Measurements from ENCODE around the gene RAMP1.

RAMP1 gene

GRCh38 chr2:237859533-237860272 is at the start of gene RAMP1:
RAMP1 (plus strand) TSS chr2:237859623; CDS start chr2:237859676, 53 bp downstream.
- Histone ChIP-seq H3K4me1 (ENCODE audit: control insufficient read depth, insufficient read depth, low read length, unreplicated experiment) (peaks cover 3% of the 10 kb centered on the region), H3K27me3 (ENCODE audit: insufficient read depth, low read length) (peaks cover 13% of the 10 kb centered on the region), H3K79me2 (ENCODE audit: control insufficient read depth, insufficient read depth, low read length, unreplicated experiment) (no peaks in the 10 kb centered on the region), H3K36me3 (ENCODE audit: insufficient read depth, low read length) (no peaks in the 10 kb centered on the region), H3K27ac (ENCODE audit: low read depth, low read length) (no peak within 1 kb of the TSS), H3K4me3 (ENCODE audit: low read depth, low read length) (peak within 1 kb of the TSS; percentile 73), H2AFZ (ENCODE audit: low read length, unreplicated experiment) (peak within 1 kb of the TSS; percentile 50)

- Histone ChIP-seq H3K36me3 (ENCODE audit: insufficient read depth, low read length) (no peaks in the 10 kb centered on the region), H3K27ac (ENCODE audit: low read depth, low read length) (no peak overlapping the region), H3K4me3 (ENCODE audit: low read depth, low read length) (no peak overlapping the region), H3K27me3 (ENCODE audit: insufficient read depth, low read length) (peaks cover 23% of the 10 kb centered on the region), H3K4me1 (ENCODE audit: control insufficient read depth, insufficient read depth, low read length, unreplicated experiment) (peaks cover 10% of the 10 kb centered on the region), H3K79me2 (ENCODE audit: control insufficient read depth, insufficient read depth, low read length, unreplicated experiment) (no peaks in the 10 kb centered on the region), H2AFZ (ENCODE audit: low read length, unreplicated experiment) (no peak overlapping the region)
Observed at GRCh38 chr2:237815637-237816036, 43.8 kb upstream of the RAMP1 start.

- Histone ChIP-seq H3K36me3 (ENCODE audit: insufficient read depth, low read length) (no peaks in the 10 kb centered on the region), H3K4me3 (ENCODE audit: low read depth, low read length) (no peak overlapping the region), H3K27me3 (ENCODE audit: insufficient read depth, low read length) (peaks cover 18% of the 10 kb centered on the region), H3K4me1 (ENCODE audit: control insufficient read depth, insufficient read depth, low read length, unreplicated experiment) (peaks cover 10% of the 10 kb centered on the region), H3K27ac (ENCODE audit: low read depth, low read length) (no peak overlapping the region), H3K79me2 (ENCODE audit: control insufficient read depth, insufficient read depth, low read length, unreplicated experiment) (no peaks in the 10 kb centered on the region), H2AFZ (ENCODE audit: low read length, unreplicated experiment) (no peak overlapping the region)
Observed at GRCh38 chr2:237816531-237816930, 42.9 kb upstream of the RAMP1 start.

GRCh38 chr2:237818066-237818473 is 41.4 kb upstream of the RAMP1 start:
- Histone ChIP-seq H3K27me3 (ENCODE audit: insufficient read depth, low read length) (peaks cover 5% of the 10 kb centered on the region), H3K4me3 (ENCODE audit: low read depth, low read length) (0 out of 2 replicates have a peak overlapping the region, but pooled peaks have one; percentile 3), H3K27ac (ENCODE audit: low read depth, low read length) (no peak overlapping the region; the same call in 1 of the 2 replicates), H3K79me2 (ENCODE audit: control insufficient read depth, insufficient read depth, low read length, unreplicated experiment) (no peaks in the 10 kb centered on the region), H2AFZ (ENCODE audit: low read length, unreplicated experiment) (no peak overlapping the region), H3K36me3 (ENCODE audit: insufficient read depth, low read length) (no peaks in the 10 kb centered on the region), H3K4me1 (ENCODE audit: control insufficient read depth, insufficient read depth, low read length, unreplicated experiment) (peaks cover 10% of the 10 kb centered on the region)

GRCh38 chr2:237819231-237819630 is 40.2 kb upstream of the RAMP1 start:
- no peaks in the 10 kb centered on the region for H3K36me3 ChIP-seq (ENCODE audit: insufficient read depth, low read length)
- no peak overlapping the region for H3K4me3 ChIP-seq (ENCODE audit: low read depth, low read length)
- peaks cover 10% of the 10 kb centered on the region for H3K4me1 ChIP-seq (ENCODE audit: control insufficient read depth, insufficient read depth, low read length, unreplicated experiment)
- H2AFZ ChIP-seq (ENCODE audit: low read length, unreplicated experiment): no peak overlapping the region
- H3K27ac ChIP-seq (ENCODE audit: low read depth, low read length): no peak overlapping the region
- no peaks in the 10 kb centered on the region for H3K27me3 ChIP-seq (ENCODE audit: insufficient read depth, low read length)
- no peaks in the 10 kb centered on the region for H3K79me2 ChIP-seq (ENCODE audit: control insufficient read depth, insufficient read depth, low read length, unreplicated experiment)

- no peak overlapping the region for H3K4me3 ChIP-seq (ENCODE audit: low read depth, low read length)
- H3K27me3 ChIP-seq (ENCODE audit: insufficient read depth, low read length): no peaks in the 10 kb centered on the region
- H3K79me2 ChIP-seq (ENCODE audit: control insufficient read depth, insufficient read depth, low read length, unreplicated experiment): no peaks in the 10 kb centered on the region
- H2AFZ ChIP-seq (ENCODE audit: low read length, unreplicated experiment): no peak overlapping the region
- H3K4me1 ChIP-seq (ENCODE audit: control insufficient read depth, insufficient read depth, low read length, unreplicated experiment): peaks cover 10% of the 10 kb centered on the region
- H3K27ac ChIP-seq (ENCODE audit: low read depth, low read length): no peak overlapping the region
- H3K36me3 ChIP-seq (ENCODE audit: insufficient read depth, low read length): no peaks in the 10 kb centered on the region
Observed at GRCh38 chr2:237820421-237820820, 39.0 kb upstream of the RAMP1 start.

GRCh38 chr2:237823544-237823943 is 35.9 kb upstream of the RAMP1 start:
- Histone ChIP-seq H3K79me2 (ENCODE audit: control insufficient read depth, insufficient read depth, low read length, unreplicated experiment) (no peaks in the 10 kb centered on the region), H3K27ac (ENCODE audit: low read depth, low read length) (no peak overlapping the region), H3K4me3 (ENCODE audit: low read depth, low read length) (no peak overlapping the region), H3K36me3 (ENCODE audit: insufficient read depth, low read length) (no peaks in the 10 kb centered on the region), H3K4me1 (ENCODE audit: control insufficient read depth, insufficient read depth, low read length, unreplicated experiment) (no peaks in the 10 kb centered on the region), H3K27me3 (ENCODE audit: insufficient read depth, low read length) (no peaks in the 10 kb centered on the region), H2AFZ (ENCODE audit: low read length, unreplicated experiment) (no peak overlapping the region)

GRCh38 chr2:237824085-237824484 is 35.3 kb upstream of the RAMP1 start:
- no peak overlapping the region for H3K27ac ChIP-seq (ENCODE audit: low read depth, low read length)
- H3K4me3 ChIP-seq (ENCODE audit: low read depth, low read length): no peak overlapping the region
- H3K27me3 ChIP-seq (ENCODE audit: insufficient read depth, low read length): no peaks in the 10 kb centered on the region
- H3K79me2 ChIP-seq (ENCODE audit: control insufficient read depth, insufficient read depth, low read length, unreplicated experiment): no peaks in the 10 kb centered on the region
- no peaks in the 10 kb centered on the region for H3K4me1 ChIP-seq (ENCODE audit: control insufficient read depth, insufficient read depth, low read length, unreplicated experiment)
- H2AFZ ChIP-seq (ENCODE audit: low read length, unreplicated experiment): no peak overlapping the region
- H3K36me3 ChIP-seq (ENCODE audit: insufficient read depth, low read length): no peaks in the 10 kb centered on the region

GRCh38 chr2:237827421-237827987 is 31.9 kb upstream of the RAMP1 start:
- Histone ChIP-seq H3K27me3 (ENCODE audit: insufficient read depth, low read length) (no peaks in the 10 kb centered on the region), H3K36me3 (ENCODE audit: insufficient read depth, low read length) (no peaks in the 10 kb centered on the region), H3K4me3 (ENCODE audit: low read depth, low read length) (no peak overlapping the region), H3K27ac (ENCODE audit: low read depth, low read length) (no peak overlapping the region), H2AFZ (ENCODE audit: low read length, unreplicated experiment) (no peak overlapping the region), H3K4me1 (ENCODE audit: control insufficient read depth, insufficient read depth, low read length, unreplicated experiment) (no peaks in the 10 kb centered on the region), H3K79me2 (ENCODE audit: control insufficient read depth, insufficient read depth, low read length, unreplicated experiment) (no peaks in the 10 kb centered on the region)

- Histone ChIP-seq H2AFZ (ENCODE audit: low read length, unreplicated experiment) (no peak overlapping the region), H3K79me2 (ENCODE audit: control insufficient read depth, insufficient read depth, low read length, unreplicated experiment) (no peaks in the 10 kb centered on the region), H3K36me3 (ENCODE audit: insufficient read depth, low read length) (no peaks in the 10 kb centered on the region), H3K4me3 (ENCODE audit: low read depth, low read length) (no peak overlapping the region), H3K27me3 (ENCODE audit: insufficient read depth, low read length) (no peaks in the 10 kb centered on the region), H3K27ac (ENCODE audit: low read depth, low read length) (no peak overlapping the region), H3K4me1 (ENCODE audit: control insufficient read depth, insufficient read depth, low read length, unreplicated experiment) (no peaks in the 10 kb centered on the region)
Observed at GRCh38 chr2:237830522-237830921, 28.9 kb upstream of the RAMP1 start.

- no peak overlapping the region for H2AFZ ChIP-seq (ENCODE audit: low read length, unreplicated experiment)
Observed at GRCh38 chr2:237833546-237833945, 25.9 kb upstream of the RAMP1 start.

More at GRCh38 chr2:237833546-237833945, 25.9 kb upstream of the RAMP1 start:
- Histone ChIP-seq H3K27me3 (ENCODE audit: insufficient read depth, low read length) (peaks cover 10% of the 10 kb centered on the region; the same call in 1 of the 2 replicates), H3K4me1 (ENCODE audit: control insufficient read depth, insufficient read depth, low read length, unreplicated experiment) (no peaks in the 10 kb centered on the region), H3K36me3 (ENCODE audit: insufficient read depth, low read length) (no peaks in the 10 kb centered on the region), H3K79me2 (ENCODE audit: control insufficient read depth, insufficient read depth, low read length, unreplicated experiment) (no peaks in the 10 kb centered on the region), H3K27ac (ENCODE audit: low read depth, low read length) (no peak overlapping the region), H3K4me3 (ENCODE audit: low read depth, low read length) (no peak overlapping the region)
